PC-9 (cell line): ENCODE data around the gene ZNF311.

Experiments used
- EZH2 ChIP-seq: fragments of 200-600 bp; sonication (generic); IDR thresholded peaks from 2 replicates; pipeline ENCODE4 v1.8.0; 2017; ENCODE audit warnings: antibody characterized with exemption, low read depth
- TF ChIP-seq, protein P1 (sequence below): fragments of 200-600 bp; sonication (generic); conservative IDR thresholded peaks from 2 replicates; pipeline ENCODE4 v1.6.1; 2017; ENCODE audit warnings: mixed run types, antibody characterized with exemption, mild to moderate bottlenecking, moderate library complexity

DNA sequence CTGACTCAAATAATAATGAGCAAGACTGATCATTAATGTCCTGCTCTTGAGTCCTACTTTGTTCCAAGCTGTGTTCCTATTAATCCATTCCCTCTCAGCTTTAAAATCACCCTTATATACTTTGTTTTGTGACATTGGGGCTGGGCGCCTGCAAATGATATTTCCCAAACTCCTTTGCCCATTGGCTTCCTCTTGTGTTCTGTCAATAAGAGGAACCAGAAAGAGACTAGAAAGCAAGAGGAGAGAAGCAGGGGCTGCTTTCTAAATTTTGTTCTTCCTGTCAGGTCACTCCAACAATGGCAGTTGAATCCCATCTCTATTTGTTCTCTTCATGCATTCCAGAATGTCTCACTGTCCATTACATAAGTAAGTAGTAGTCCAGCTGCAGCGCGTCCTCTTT is 59.8 kb downstream of the ZNF311 start:
- TF ChIP-seq, protein P1, sequence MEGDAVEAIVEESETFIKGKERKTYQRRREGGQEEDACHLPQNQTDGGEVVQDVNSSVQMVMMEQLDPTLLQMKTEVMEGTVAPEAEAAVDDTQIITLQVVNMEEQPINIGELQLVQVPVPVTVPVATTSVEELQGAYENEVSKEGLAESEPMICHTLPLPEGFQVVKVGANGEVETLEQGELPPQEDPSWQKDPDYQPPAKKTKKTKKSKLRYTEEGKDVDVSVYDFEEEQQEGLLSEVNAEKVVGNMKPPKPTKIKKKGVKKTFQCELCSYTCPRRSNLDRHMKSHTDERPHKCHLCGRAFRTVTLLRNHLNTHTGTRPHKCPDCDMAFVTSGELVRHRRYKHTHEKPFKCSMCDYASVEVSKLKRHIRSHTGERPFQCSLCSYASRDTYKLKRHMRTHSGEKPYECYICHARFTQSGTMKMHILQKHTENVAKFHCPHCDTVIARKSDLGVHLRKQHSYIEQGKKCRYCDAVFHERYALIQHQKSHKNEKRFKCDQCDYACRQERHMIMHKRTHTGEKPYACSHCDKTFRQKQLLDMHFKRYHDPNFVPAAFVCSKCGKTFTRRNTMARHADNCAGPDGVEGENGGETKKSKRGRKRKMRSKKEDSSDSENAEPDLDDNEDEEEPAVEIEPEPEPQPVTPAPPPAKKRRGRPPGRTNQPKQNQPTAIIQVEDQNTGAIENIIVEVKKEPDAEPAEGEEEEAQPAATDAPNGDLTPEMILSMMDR = no peak
- no peak for TF ChIP-seq EZH2
